Stomach (tissue), 4 donors: ENCODE data around the gene CNST.

ENCODE experiments used
- POLR2A ChIP-seq, 4 donors: fragments of 450-650 bp; IDR thresholded peaks; one replicate each; pipeline ENCODE4 v1.6.1; 2016; ENCODE audit warnings: antibody characterized with exemption in 4 of 4, control low read depth in 2 of 4, mild to moderate bottlenecking in 1 of 4, moderate library complexity in 1 of 4
- TF ChIP-seq, protein P1 (sequence below), 7 experiments: fragments of 450-650 bp in 4 of 7; fragments of 200-600 bp in 3 of 7; sonication (generic) in 3 of 7; IDR thresholded peaks; one replicate each; pipeline ENCODE4 v1.5.1; 2016 to 2019; ENCODE audit warnings: antibody characterized with exemption in 7 of 7, control low read depth in 2 of 7, mild to moderate bottlenecking in 1 of 7

DNA sequence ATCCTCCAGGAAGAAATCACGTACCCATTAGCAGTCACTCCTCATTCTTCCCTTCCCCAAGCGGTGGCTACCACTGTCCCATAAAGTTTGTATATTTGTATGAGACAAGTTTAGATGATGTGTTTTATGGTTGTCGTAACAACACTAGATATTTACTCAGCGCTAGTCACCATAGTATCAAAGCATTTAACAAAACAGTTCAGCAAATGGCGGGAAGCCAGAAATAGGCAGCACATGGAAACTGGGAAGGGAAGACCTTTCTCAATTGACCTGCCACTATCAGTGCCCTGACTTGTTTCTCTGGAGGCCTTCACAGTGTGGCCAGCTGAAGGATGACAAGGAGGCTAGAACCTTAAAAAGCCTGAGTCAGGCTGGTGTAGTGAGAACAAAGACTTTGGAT lies 31.1 kb downstream of the CNST start:
- no peak for TF ChIP-seq POLR2A (IDR thresholded peaks at IDR 0.05)
- TF ChIP-seq, protein P1, sequence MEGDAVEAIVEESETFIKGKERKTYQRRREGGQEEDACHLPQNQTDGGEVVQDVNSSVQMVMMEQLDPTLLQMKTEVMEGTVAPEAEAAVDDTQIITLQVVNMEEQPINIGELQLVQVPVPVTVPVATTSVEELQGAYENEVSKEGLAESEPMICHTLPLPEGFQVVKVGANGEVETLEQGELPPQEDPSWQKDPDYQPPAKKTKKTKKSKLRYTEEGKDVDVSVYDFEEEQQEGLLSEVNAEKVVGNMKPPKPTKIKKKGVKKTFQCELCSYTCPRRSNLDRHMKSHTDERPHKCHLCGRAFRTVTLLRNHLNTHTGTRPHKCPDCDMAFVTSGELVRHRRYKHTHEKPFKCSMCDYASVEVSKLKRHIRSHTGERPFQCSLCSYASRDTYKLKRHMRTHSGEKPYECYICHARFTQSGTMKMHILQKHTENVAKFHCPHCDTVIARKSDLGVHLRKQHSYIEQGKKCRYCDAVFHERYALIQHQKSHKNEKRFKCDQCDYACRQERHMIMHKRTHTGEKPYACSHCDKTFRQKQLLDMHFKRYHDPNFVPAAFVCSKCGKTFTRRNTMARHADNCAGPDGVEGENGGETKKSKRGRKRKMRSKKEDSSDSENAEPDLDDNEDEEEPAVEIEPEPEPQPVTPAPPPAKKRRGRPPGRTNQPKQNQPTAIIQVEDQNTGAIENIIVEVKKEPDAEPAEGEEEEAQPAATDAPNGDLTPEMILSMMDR (IDR thresholded peaks at IDR 0.05): no peak
